MM.1S (cell line): ENCODE measurements around the gene MED27.

ENCODE experiments used
- DNase-seq: peaks from one replicate; pipeline ENCODE4 v3.0.0-alpha.2; 2015
- H2AFZ ChIP-seq: fragments of 300-600 bp; sonication (generic); 2 replicates; pipeline ENCODE4 v1.6.0; 2016; ENCODE audit warnings: antibody characterized with exemption, low read length
- H3F3A ChIP-seq: fragments of 300-600 bp; sonication (generic); 2 replicates; pipeline ENCODE4 v1.6.1; 2016; ENCODE audit warnings: mild to moderate bottlenecking, antibody characterized with exemption, low read length, moderate library complexity, mixed read lengths; ENCODE audit not compliant: insufficient read depth
- H3K27ac ChIP-seq: fragments of 300-600 bp; sonication (generic); 2 replicates; pipeline ENCODE4 v1.5.1; 2016; ENCODE audit warnings: mild to moderate bottlenecking, low read length
- H3K27me3 ChIP-seq: fragments of 300-600 bp; sonication (generic); replicated peaks from 2 replicates; pipeline ENCODE4 v1.6.0; 2016; ENCODE audit warnings: low read length; ENCODE audit not compliant: insufficient read depth
- H3K36me3 ChIP-seq: fragments of 300-600 bp; sonication (generic); replicated peaks from 2 replicates; pipeline ENCODE4 v1.6.1; 2016; ENCODE audit warnings: mild to moderate bottlenecking, low read length, mixed read lengths; ENCODE audit not compliant: insufficient read depth
- H3K4me1 ChIP-seq: fragments of 300-600 bp; sonication (generic); 2 replicates; pipeline ENCODE4 v1.6.1; 2016; ENCODE audit warnings: low read length, mixed read lengths
- H3K4me2 ChIP-seq: fragments of 300-600 bp; sonication (generic); 2 replicates; pipeline ENCODE4 v1.6.0; 2016; ENCODE audit warnings: low read depth, low read length
- H3K4me3 ChIP-seq: fragments of 300-600 bp; sonication (generic); 2 replicates; pipeline ENCODE4 v1.5.1; 2016; ENCODE audit warnings: low read length, mixed read lengths
- H3K79me2 ChIP-seq: fragments of 300-600 bp; sonication (generic); 2 replicates; pipeline ENCODE4 v1.6.1; 2016; ENCODE audit warnings: mixed run types, low read length, mixed read lengths
- H3K9ac ChIP-seq: fragments of 300-600 bp; sonication (generic); 2 replicates; pipeline ENCODE4 v1.6.1; 2016; ENCODE audit warnings: low read length, mixed read lengths
- H3K9me2 ChIP-seq: fragments of 300-600 bp; sonication (generic); replicated peaks from 2 replicates; pipeline ENCODE4 v1.6.1; 2016; ENCODE audit warnings: mild to moderate bottlenecking, low read length, mixed read lengths; ENCODE audit not compliant: insufficient read depth
- H3K9me3 ChIP-seq: fragments of 300-600 bp; sonication (generic); replicated peaks from 2 replicates; pipeline ENCODE4 v1.6.1; 2016; ENCODE audit warnings: mild to moderate bottlenecking, low read length, mixed read lengths; ENCODE audit not compliant: insufficient read depth
- H4K20me1 ChIP-seq: fragments of 300-600 bp; sonication (generic); 2 replicates; pipeline ENCODE4 v1.6.1; 2016; ENCODE audit warnings: mild to moderate bottlenecking, low read length, moderate library complexity, mixed read lengths; ENCODE audit not compliant: insufficient read depth
- EZH2 ChIP-seq: fragments of 300-600 bp; sonication (generic); optimal IDR thresholded peaks from 2 replicates; pipeline ENCODE3; 2017; ENCODE audit warnings: low read depth, mild to moderate bottlenecking, antibody characterized with exemption, low read length, mixed read lengths
- EZH2phosphoT487 ChIP-seq: fragments of 300-600 bp; sonication (generic); IDR thresholded peaks from 2 replicates; pipeline ENCODE4 v1.6.1; 2018; ENCODE audit warnings: antibody characterized with exemption, low read length
- TF ChIP-seq, protein P1 (sequence below): fragments of 300-600 bp; sonication (generic); IDR thresholded peaks from 2 replicates; pipeline ENCODE4 v1.5.1; 2016; ENCODE audit warnings: antibody characterized with exemption, low read length, mixed read lengths

The MED27 gene

DNA sequence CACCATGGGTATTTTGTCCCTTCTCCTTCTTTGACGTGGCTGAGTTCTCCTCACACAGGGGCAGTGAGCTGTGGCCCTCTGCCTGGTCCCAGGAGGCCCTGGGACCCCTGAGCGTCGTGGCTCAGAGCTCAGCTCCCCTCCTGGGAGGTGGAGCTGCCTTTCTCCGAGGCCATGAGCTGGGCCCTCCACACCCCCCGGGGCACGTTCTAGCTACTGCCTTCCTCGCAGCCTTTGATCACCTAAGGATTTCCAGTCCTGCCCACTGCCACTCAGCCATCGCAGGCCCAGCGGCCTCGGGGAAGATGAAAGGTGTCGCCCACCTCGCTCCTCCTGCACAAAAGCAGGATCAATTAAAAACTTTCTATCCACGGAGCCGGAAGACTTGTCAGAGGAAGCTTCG, 244.9 kb downstream of the MED27 start:
- no peaks in the 10 kb centered on the region for H3K9me2 ChIP-seq
- no peak for TF ChIP-seq EZH2
- TF ChIP-seq, protein P1, sequence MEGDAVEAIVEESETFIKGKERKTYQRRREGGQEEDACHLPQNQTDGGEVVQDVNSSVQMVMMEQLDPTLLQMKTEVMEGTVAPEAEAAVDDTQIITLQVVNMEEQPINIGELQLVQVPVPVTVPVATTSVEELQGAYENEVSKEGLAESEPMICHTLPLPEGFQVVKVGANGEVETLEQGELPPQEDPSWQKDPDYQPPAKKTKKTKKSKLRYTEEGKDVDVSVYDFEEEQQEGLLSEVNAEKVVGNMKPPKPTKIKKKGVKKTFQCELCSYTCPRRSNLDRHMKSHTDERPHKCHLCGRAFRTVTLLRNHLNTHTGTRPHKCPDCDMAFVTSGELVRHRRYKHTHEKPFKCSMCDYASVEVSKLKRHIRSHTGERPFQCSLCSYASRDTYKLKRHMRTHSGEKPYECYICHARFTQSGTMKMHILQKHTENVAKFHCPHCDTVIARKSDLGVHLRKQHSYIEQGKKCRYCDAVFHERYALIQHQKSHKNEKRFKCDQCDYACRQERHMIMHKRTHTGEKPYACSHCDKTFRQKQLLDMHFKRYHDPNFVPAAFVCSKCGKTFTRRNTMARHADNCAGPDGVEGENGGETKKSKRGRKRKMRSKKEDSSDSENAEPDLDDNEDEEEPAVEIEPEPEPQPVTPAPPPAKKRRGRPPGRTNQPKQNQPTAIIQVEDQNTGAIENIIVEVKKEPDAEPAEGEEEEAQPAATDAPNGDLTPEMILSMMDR: no peak
- TF ChIP-seq EZH2phosphoT487: no peak
- H3K27me3 ChIP-seq: peaks cover 96% of the 10 kb centered on the region
- H3K27ac ChIP-seq: no peak overlapping the region
- H3K4me1 ChIP-seq: no peaks in the 10 kb centered on the region
- DNase-seq: no peak
- no peaks in the 10 kb centered on the region for H4K20me1 ChIP-seq
- no peak overlapping the region for H3K9ac ChIP-seq
- H3K9me3 ChIP-seq: no peaks in the 10 kb centered on the region
- H2AFZ ChIP-seq: no peak overlapping the region
- no peaks in the 10 kb centered on the region for H3F3A ChIP-seq
- no peaks in the 10 kb centered on the region for H3K36me3 ChIP-seq
- H3K4me2 ChIP-seq: no peak overlapping the region
- no peak overlapping the region for H3K4me3 ChIP-seq
- H3K79me2 ChIP-seq: no peaks in the 10 kb centered on the region

DNA sequence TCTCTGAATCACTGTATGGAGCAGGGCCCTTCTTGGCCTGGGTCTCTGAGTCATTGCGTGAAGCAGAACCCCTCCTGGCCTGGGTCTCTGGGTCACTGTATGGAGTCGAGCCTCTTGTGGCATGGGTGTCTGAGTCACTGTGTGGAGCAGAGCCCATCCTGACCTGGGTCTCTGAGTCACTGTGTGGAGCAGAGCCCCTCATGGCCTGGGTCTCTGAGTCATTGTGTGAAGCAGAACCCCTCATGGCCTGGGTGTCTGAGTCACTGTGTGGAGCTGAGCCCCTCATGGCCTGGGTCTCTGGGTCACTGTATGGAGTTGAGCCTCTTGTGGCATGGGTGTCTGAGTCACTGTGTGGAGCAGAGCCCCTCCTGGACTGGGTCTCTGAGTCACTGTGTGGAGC, 245.8 kb downstream of the MED27 start:
- DNase-seq: no peak
- Histone ChIP-seq H3K79me2 (no peaks in the 10 kb centered on the region), H3K4me1 (no peaks in the 10 kb centered on the region), H2AFZ (no peak overlapping the region), H3K27ac (no peak overlapping the region), H3K9ac (no peak overlapping the region), H3K9me2 (no peaks in the 10 kb centered on the region), H3K9me3 (no peaks in the 10 kb centered on the region), H3K27me3 (peaks cover 98% of the 10 kb centered on the region), H3K4me2 (no peak overlapping the region), H4K20me1 (no peaks in the 10 kb centered on the region), H3F3A (no peaks in the 10 kb centered on the region), H3K4me3 (no peak overlapping the region), H3K36me3 (no peaks in the 10 kb centered on the region)
- TF ChIP-seq EZH2phosphoT487: no peak
- TF ChIP-seq EZH2: no peak
- TF ChIP-seq, protein P1: no peak

DNA sequence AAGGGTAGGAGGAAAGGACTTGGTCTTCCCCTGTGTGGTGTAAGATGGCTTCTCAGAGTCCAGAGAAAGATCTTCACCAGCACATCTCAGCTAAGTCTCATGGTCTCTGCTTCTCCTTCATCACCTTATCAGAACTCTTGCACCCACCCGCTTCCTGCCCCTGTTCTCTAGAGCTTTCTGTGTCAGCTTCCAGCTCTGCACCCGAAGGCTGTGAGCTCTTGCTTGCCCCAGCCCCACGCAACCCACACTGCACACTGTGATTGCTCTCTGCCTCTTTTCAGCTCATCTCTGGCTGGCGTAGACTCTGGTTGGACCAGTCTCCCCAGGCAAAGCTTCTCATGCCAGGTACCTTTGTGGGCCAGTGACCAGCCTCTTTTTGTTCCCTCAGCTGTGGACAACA, 246.6 kb downstream of the MED27 start:
- H3K36me3 ChIP-seq: no peaks in the 10 kb centered on the region
- TF ChIP-seq EZH2 (no peak), EZH2phosphoT487 (no peak)
- TF ChIP-seq, protein P1: no peak
- no peaks in the 10 kb centered on the region for H3K79me2 ChIP-seq
- peaks cover 99% of the 10 kb centered on the region for H3K27me3 ChIP-seq
- H3K9me2 ChIP-seq: no peaks in the 10 kb centered on the region
- no peak for DNase-seq
- no peak overlapping the region for H3K4me3 ChIP-seq
- no peak overlapping the region for H2AFZ ChIP-seq
- H3K4me1 ChIP-seq: no peaks in the 10 kb centered on the region
- no peak overlapping the region for H3K27ac ChIP-seq
- no peak overlapping the region for H3K4me2 ChIP-seq
- H3F3A ChIP-seq: no peaks in the 10 kb centered on the region
- H4K20me1 ChIP-seq: no peaks in the 10 kb centered on the region
- no peak overlapping the region for H3K9ac ChIP-seq
- H3K9me3 ChIP-seq: no peaks in the 10 kb centered on the region
